Left ventricle myocardium superior (tissue), 1 donor: Measurements from ENCODE around the gene PPP1R12A. TPM values are rescaled to one million over a fixed set of nuclear protein-coding genes. Genes with fewer than 3 reads are reported as not detected.

Experiments
- ATAC-seq: fragments of 200-7000 bp; cut with Tn5 transposase; one replicate; pipeline ENCODE4 v1.9.1; 2020; ENCODE audit warnings: mild to moderate bottlenecking, moderate library complexity
- DNase-seq: peaks from one replicate; pipeline ENCODE4 v3.0.0-alpha.2; 2020
- intact Hi-C: fragments of 100-400 bp; cut with micrococcal nuclease; formaldehyde crosslinking; loops from one replicate; pipeline ENCODE4 v1.11.0; 2022
- total RNA-seq: library from RNA; stranded (reverse); fragmentation: NEBNext Ultra II Directional; extraction: Animal tissue kit (Norgen Biotek cat#: 25700); gene quantifications from one replicate; pipeline ENCODE4 v1.2.1, GENCODE V29; 2021
- donor health status: DM: no; HTN: yes; CAD: no; lungs with severe emphysema.

Gene PPP1R12A
- total RNA-seq, 1 donor from 2014 or later: 40.7 TPM

DNA sequence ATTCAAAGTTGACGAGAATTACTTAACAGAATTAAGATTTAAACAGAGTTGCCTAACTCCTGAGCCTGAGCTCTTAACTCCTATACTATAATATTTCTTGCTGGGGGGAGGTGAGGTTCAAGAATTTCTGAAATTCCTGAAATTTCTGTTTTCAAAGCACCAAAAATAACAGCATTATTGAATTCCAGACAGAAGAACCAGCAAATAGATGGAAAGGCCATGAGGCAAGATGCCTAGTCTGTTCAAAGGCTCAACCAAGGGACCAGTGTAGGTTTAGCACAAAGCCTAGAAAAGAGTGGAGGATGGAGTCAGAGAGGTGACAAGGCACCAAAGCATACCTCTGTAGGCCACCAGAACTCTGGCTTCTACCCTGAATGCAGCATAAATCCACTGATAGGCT, 76.4 kb downstream of the PPP1R12A start:
- ATAC-seq (no peak), DNase-seq (no peak)
- intact Hi-C loops: no loop called here

DNA sequence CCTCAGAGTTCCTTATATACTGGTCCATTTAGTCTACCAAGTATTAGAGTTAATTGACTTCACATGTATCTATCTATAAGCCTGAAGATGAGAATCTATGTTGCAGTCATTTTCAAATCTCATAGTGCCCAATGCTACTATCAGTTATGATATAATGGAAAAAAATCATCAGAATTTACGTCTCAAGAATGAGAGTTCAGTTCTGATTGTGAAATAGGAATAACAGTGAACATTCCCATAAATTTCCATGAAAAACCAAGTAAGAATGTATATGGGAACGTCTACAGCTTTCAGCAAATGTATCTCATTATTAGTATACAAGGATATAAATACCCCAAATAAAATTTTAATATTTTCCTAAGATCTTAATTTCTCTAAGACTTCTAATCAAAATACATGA, 77.2 kb downstream of the PPP1R12A start:
- intact Hi-C loops: no loop called here
- ATAC-seq (no peak), DNase-seq (no peak)

DNA sequence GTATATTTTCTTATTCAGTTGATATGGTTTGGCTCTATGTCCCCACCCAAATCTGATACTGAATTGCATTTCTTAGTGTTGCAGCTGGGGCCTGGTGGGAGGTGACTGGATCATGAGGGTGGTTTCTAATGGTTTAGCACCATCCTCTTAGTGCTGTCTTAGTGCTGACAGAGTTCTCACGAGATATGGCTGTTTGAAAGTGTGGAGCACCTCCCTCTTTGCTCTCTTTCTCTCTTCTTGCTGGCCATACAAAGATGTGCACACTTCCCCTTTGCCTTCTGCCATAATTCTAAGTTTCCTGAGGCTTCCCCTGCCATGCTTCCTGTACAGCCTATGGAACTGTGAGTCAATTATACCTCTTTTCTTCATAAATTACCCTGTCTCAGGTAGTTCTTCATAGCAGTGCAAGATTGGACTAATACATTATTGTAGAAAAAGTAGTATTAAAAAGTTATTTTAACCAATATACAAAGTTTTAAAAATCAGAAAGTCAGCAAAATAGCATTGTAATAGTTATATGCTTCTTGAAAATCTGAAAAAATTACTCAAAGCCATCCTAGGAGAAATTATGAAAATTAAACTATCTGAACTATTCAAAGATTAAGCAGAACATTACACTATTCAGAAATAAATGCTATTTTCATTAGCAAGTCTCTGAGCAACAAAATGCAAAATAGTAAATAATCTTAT, 84.1 kb downstream of the PPP1R12A start:
- DNase-seq (no peak), ATAC-seq (no peak)
- intact Hi-C loops: no loop called here

DNA sequence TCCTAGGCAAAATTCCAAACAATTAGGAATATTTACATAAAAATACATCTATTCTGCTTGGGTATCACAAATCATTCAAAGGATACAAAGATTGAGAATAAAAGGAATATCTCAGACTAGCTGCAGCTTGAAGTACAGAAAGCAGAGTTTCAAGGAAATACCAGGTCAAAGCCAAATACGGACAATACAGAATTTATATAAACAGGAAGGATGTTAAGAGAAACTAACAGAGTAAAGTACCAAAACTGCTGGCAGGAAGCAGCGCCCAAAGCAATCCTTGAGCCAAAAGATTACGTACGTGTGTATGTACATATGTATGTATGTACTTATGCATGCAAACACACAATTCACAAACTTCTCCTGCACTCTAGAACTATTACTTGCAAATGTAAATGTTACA, 86.6 kb downstream of the PPP1R12A start:
- DNase-seq: no peak
- intact Hi-C loops: no loop called here
- ATAC-seq: no peak

DNA sequence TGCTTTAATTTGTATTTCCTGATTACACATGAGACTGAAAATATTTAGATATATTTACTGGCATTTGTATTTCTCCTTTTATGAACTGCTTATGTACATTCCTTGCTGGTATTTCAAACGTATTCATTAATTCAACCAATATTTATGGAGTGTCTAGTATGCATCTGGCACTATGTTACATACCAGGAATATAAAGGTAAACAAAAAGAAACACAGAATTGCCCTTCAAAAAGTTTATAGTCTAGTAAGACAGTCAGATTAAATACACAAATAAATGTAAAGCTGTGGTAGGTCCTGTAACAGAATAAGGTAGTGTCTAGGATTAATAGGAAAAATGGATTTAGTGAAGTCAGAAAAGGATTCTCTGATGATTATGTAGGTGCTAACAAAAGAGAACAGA, 87.5 kb downstream of the PPP1R12A start:
- intact Hi-C loops: no loop called here
- ATAC-seq (no peak), DNase-seq (no peak)

DNA sequence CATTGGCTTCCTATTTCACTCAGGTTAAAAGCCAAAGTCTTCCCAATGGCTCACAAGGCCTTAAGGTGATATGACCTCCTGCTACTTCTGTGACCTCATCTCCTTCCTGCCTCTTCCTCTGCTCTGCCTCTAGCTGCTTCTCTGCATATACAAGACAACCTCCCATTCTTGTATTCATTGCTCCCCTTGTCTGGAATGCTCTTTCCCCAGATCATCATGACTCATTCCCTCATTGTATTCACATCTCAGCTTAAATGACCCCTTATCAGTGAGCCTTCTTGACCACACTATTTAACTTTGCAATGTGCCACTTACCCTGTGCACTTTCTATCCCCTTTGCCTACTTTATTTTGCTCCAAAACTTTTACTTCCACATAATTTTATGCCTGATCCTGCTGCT, 90.2 kb downstream of the PPP1R12A start:
- DNase-seq (no peak), ATAC-seq (peak; percentile 19)
- intact Hi-C loops: no loop called here

DNA sequence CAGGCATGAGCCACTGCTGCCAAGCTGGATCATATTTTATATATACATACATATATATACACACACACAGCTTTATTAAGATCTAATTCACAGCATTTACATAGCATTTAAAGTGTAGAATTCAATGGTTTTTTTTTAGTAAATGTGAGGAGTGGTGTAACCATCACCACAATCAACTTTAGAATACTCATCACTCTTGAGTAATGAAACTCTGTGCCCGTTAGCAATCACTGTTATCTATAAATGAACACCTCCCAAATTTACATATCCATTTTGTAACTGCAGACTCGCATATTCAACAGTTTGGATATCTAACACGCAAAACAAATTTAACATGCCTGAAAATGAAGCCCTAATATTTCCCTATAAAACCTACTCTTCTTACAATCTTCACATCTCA, 90.9 kb downstream of the PPP1R12A start:
- intact Hi-C loops: no loop called here
- DNase-seq (no peak), ATAC-seq (no peak)

DNA sequence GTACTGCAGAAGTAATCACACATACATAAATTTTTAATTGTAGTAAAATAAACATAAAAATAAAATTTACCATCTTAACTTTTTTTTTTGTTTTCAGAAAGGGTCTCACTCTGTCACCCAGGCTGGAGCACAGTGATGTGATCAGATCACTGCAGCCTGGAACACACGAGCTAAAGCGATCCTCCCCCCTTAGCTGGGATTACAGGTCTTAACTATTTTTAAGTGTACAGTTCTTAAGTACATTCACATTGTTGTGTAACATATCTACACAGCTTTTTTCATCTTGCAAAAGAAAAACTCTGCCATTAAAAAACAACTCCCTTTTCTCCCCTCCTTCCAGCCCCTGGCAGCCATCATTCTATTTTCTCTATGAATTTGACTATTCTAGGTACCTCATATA, 92.3 kb downstream of the PPP1R12A start:
- ATAC-seq (no peak), DNase-seq (no peak)
- intact Hi-C loops: no loop called here

DNA sequence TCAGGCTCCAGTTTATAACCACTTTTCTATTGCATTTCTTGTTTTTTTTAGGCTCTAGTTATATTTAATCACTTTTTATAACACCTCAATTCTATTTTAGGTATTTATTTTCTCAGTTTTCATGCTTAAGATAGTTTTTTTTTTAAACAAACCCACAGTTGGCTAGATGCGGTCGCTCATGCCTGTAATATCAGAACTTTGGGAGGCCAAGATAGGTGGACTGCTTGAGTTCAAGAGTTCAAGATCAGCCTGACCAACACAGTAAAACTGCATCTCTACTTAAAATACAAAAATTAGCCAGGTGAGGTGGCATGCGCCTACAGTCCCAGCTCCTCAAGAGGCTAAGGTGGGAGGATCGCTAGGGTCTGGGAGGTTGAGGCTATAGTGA, 93.0 kb downstream of the PPP1R12A start:
- intact Hi-C loops: no loop called here
- ATAC-seq (no peak), DNase-seq (no peak)

DNA sequence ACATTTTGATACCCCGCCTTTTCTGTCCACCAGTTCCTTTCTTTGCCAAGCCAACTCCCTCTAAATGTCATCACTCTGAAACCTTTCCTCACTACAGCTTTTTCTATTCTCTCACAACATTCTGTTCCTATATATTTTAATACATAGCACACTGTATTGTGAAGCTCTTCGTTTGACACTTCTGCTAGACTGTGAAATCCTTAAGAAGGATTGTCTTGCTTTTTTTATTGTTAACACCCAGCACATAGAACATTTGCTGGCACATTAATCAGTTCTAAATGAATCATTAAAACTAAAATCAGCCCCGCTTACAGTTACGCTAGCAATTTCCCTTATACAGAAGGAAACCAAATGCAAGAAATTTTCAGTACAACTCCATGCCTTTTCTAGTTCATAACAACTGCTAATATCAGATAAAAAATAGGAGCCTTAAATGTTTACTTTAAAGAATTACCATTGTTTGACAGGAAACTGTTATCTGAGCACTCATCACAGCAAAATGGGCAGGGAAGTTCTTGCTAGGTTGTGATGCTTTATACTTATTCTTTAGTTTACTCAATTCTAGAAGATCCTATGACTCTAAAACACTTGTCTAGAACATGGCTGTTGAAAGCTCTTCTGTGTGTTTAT, 93.5 kb downstream of the PPP1R12A start:
- intact Hi-C loops: no loop called here
- ATAC-seq: peak; percentile 15

DNA sequence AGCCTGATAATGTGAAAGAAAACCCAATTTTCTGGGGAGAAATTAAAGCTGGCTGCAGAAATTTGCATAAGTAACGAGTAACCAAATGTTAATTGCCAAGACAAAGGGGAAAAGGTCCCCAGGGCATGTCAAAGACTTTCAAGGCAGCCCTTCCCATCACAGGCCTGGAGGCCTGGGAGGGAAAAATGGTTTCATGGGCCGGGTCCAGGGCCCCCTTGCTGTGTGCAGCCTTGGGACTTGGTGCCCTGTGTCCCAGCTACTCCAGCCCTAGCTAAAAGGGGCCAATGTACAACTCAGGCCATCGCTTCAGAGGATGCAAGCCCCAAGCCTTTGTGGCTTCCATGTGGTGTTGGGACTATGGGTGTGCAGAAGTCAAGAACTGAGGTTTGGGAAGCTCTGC, 96.5 kb downstream of the PPP1R12A start:
- ATAC-seq (no peak), DNase-seq (no peak)
- intact Hi-C loops: no loop called here

More for the DNA sequence above, 93.5 kb downstream of the PPP1R12A start:
- no peak for DNase-seq

DNA sequence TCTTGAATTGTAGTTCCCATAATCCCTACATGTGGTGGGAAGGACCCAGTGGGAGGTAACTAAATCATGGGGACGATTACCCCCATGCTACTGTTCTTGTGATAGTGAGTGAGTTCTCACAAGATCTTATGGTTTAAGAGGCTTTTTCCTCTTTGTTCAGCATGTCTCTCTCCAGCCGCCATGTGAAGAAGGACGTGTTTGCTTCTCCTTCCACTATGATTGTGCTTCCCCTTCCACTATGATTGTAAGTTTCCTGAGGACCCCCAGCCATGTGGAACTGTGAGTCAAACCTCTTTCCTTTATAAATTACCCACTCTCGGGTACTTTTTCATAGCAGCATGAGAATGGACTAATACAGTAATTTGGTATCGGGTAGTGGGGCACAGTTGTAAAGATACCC, 97.3 kb downstream of the PPP1R12A start:
- intact Hi-C loops: no loop called here
- DNase-seq: no peak
- ATAC-seq: no peak

DNA sequence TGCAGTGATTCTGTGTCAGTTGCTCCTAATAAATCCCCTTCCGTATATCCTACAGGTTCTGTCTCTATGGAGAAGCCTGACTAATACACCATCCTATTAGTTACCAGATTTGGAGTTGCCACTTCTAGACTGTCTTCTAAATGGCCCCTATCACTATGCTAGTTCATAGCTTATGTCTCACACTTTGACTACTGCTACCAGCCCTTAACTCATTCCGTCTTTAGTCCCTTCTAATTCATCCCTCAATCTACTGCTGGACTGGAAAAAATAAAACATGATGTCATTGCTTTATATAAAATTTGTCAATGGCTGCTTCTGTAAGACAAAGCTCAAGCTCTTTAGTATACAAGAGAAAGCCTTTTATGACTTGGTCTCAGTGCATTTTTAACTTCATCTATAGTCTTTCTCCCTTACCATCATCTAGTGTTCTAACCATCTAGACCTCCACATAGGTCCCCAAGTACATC, 99.5 kb downstream of the PPP1R12A start:
- ATAC-seq: peak; percentile 63
- intact Hi-C loops: no loop called here
- no peak for DNase-seq

DNA sequence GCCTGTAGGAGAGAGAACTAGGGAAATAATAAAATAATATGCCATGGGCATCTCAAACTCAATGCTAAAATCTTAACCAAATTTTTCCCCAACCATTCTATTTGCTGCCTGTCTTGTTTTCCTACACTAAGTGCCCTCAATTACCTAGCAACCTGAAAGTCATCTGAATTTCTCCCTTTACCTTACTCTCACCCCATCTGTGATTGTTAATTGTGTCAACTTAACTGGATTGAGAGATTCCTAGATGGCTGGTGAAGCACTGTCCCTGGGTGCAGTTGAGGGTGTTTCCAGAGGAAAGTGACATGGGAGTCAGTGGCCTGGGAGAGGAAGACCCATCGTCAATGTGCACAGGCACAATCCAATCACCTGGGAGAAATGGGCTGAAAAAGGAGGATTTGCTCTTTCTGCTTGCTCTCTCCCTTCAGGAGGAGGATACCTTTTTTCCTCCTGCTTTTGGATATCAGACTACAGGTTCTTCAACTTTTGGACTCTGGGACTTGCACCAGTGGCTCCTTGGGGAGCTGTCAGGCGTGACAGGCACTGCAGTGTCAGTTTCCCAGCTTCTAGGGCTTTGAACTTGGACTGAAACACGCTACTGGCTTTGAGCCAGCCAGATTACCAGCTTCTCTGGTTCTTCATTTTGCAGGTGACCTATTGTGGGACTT, 100.1 kb downstream of the PPP1R12A start:
- ATAC-seq: peak; percentile 54
- no peak for DNase-seq
- intact Hi-C loops: no loop called here

DNA sequence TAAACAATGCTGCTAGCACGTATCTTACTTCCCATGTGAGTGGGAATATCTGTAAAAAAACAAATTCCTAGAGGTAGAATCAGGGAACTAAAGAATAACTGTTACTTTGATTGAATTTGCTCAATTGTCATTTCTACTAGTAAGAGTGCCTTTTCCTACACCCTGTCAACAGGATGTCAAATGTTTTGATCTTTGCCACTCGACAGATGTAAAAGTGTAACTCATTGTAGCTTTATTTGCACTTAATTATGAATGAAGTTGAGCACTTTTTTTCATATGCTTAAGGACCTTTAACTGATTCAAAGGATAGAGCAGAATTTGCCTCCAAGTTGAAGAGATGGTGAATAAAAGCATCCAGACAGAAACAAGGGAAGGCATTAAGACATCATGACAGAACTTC, 104.5 kb downstream of the PPP1R12A start:
- no peak for DNase-seq
- ATAC-seq: no peak
- intact Hi-C loops: no loop called here

DNA sequence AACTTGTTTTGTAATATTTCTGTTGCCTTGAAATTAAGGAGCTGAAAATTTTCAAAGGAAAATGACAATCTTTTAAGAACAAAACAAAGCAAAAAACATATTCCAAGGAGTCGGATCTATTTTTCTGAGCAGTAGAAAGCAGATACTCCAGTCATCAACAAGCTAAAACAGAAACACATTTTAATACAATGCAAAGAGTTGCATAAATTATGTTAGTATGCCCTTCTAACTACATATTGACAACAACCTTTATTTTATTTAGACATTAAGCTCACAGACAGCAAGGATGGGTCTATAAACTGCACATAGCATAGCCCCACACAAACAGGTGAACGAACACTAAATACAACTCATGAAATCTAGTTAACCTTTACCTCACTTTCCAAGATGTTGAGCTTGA, 106.0 kb downstream of the PPP1R12A start:
- DNase-seq (no peak), ATAC-seq (no peak)
- intact Hi-C loops: no loop called here

DNA sequence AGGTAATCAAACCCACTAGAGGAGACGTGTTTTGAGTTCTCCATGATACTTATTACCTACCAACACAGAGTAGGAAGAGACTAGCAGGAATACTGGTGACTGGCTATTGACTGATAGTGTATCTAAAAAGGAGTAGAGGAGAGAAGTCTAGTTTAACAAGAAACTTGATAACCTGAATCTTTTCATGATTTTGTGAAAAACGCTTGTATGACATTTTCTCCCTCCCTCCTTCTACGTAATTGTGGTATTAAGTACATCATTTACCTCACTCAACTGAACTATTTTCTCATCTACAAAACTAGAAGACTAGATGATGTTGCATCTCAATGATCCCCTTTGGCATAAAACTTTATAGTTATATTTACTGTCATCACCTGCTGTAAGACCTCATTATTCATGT, 107.4 kb downstream of the PPP1R12A start:
- no peak for DNase-seq
- no peak for ATAC-seq
- intact Hi-C loops: no loop called here

DNA sequence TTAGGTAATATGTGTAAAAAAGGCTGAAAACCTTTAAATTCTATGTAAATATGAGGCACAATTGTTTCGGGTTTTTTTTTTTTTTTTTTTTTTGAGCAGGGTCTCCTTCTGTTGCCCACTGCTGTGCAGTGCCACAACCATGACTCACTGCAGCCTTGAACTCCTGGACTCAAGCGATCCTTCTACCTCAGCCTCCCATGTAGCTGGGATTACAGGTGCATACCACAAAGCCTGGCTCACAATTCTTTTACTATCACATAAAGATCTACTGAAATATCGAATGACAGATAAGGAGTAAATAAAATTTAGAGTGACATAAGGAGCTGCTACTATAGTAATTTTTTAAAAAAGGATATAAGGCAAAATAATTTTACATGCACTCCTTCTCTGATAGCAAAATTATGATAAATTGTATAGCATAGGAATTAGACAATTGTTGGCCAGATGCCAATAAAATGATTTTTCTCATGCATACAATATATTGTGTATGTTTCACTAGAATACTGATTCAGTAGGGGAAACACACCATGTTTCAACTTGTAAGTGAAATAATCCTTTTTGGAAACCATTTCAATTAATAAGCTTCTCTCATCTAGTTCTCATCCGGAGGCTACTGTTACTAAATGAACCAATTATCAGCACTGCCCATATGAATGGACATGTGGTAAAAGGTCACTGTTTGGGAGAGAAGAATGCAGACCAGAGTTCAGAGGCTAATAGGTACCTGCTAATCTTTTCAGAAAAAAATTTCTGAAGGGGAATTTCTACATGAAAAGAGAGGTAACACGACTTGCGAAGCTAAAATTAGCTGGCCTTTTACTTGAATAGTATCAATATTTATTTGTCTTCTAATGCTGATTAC, 108.4 kb downstream of the PPP1R12A start:
- intact Hi-C loops: no loop called here
- no peak for ATAC-seq
- DNase-seq: no peak

DNA sequence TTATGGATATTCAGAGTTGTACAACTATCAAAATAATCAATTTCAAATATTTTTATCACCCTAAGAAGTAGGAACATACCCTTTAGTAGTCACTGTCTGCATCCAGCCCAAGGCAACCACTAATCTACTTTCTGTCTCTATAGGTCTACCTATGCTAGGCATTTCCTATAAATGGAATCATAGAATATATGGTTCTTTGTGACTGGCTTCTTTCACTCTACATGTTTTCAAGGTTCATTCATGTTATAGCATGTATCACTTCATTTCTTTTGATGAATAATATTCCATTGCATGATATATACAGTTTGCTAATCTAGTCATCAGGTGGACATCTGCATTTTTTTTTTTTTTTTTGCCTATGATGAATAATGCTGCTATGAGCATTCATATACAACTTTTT, 112.4 kb downstream of the PPP1R12A start:
- no peak for DNase-seq
- no peak for ATAC-seq
- intact Hi-C loops: no loop called here

DNA sequence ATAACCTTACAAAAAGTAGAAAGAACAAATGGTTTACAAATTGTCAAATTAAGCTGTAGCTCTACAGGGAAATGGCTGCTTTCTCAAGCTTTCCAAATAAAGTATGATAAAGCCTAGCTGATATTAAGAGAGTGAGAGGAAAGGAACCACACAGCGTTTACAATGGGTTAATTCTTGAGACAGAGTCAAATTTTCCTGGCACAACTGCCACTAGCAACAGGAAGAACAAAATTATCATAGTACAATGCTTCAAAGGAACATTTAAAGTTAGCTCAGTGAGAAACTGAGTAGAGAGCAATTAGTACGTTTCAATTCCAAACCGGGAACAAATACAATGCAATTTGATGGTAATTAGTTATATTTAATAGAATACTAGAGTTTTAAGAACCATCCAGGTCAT, 116.0 kb downstream of the PPP1R12A start:
- DNase-seq (no peak), ATAC-seq (peak; percentile 82)
- intact Hi-C loops: no loop called here
